Measurements from ENCODE around the gene DLAT.

GRCh38 chr11:111996129-111996528 is 29.1 kb upstream of the DLAT start:
- TF ChIP-seq CTCF (conservative IDR thresholded peaks at IDR 0.05; ENCODE audit: low read length) (no peak), EZH2phosphoT487 (IDR thresholded peaks at IDR 0.05; ENCODE audit: borderline replicate concordance) (no peak)

Measured in Loucy (cell line).